Measurements from ENCODE around the gene BEND2.
A peak's percentile ranks its signal among the peaks of the same experiment; 100 is the strongest.
"Not testable (repeated sequence)": the region's sequence is repeated elsewhere in the genome, so short reads cannot be mapped to it uniquely, and the experiment has no call there.

The BEND2 gene

GRCh38 chrX:18220786-18221185 lies at the start of gene BEND2:
Gene BEND2, minus strand, starts transcription at chrX:18220886. Its CDS starts 136 bp downstream, at chrX:18220750.
- DNase-seq (ENCODE audit: low read depth): no peak
- TF ChIP-seq CTCF (conservative IDR thresholded peaks at IDR 0.05; ENCODE audit: control insufficient read depth, insufficient read depth, low read depth, low read length): no peak
- H3K4me3 ChIP-seq (ENCODE audit: control insufficient read depth, low read depth, low read length): no peak within 1 kb of the TSS

- no peak overlapping the region for H3K4me3 ChIP-seq (ENCODE audit: control insufficient read depth, low read depth, low read length)
- DNase-seq (ENCODE audit: low read depth): no peak
- no peak for TF ChIP-seq CTCF (conservative IDR thresholded peaks at IDR 0.05; ENCODE audit: control insufficient read depth, insufficient read depth, low read depth, low read length)
Measured at GRCh38 chrX:18255059-18255458, 34.4 kb upstream of the BEND2 start.

- no peak overlapping the region for H3K4me3 ChIP-seq (ENCODE audit: control insufficient read depth, low read depth, low read length)
- no peak for TF ChIP-seq CTCF (conservative IDR thresholded peaks at IDR 0.05; ENCODE audit: control insufficient read depth, insufficient read depth, low read depth, low read length)
- DNase-seq (ENCODE audit: low read depth): peak; percentile 12
Measured at GRCh38 chrX:18252644-18253359, 32.1 kb upstream of the BEND2 start.

- DNase-seq (ENCODE audit: low read depth); H3K4me3 ChIP-seq (ENCODE audit: control insufficient read depth, low read depth, low read length): not testable (repeated sequence)
Measured at GRCh38 chrX:18229646-18230045, 9.0 kb upstream of the BEND2 start.

- DNase-seq (ENCODE audit: low read depth): no peak
- H3K4me3 ChIP-seq (ENCODE audit: control insufficient read depth, low read depth, low read length): no peak overlapping the region
- no peak for TF ChIP-seq CTCF (conservative IDR thresholded peaks at IDR 0.05; ENCODE audit: control insufficient read depth, insufficient read depth, low read depth, low read length)
Measured at GRCh38 chrX:18228069-18228468, 7.4 kb upstream of the BEND2 start.

- no peak overlapping the region for H3K4me3 ChIP-seq (ENCODE audit: control insufficient read depth, low read depth, low read length)
- DNase-seq (ENCODE audit: low read depth): no peak
- no peak for TF ChIP-seq CTCF (conservative IDR thresholded peaks at IDR 0.05; ENCODE audit: control insufficient read depth, insufficient read depth, low read depth, low read length)
Measured at GRCh38 chrX:18227458-18227857, 6.8 kb upstream of the BEND2 start.

- TF ChIP-seq CTCF (conservative IDR thresholded peaks at IDR 0.05; ENCODE audit: control insufficient read depth, insufficient read depth, low read depth, low read length): peak; percentile 18
- no peak overlapping the region for H3K4me3 ChIP-seq (ENCODE audit: control insufficient read depth, low read depth, low read length)
- peak; percentile 25 for DNase-seq (ENCODE audit: low read depth)
Measured at GRCh38 chrX:18210470-18210869, 10.2 kb downstream of the BEND2 start.
